Mucosa of rectum (tissue), 2 donors: ENCODE results near the gene ZBTB7C.

Source experiments
- H3K27ac ChIP-seq, 2 donors: one replicate each; pipeline ENCODE4 v1.7.0; 2013; ENCODE audit warnings: inconsistent platforms in 2 of 2, low read depth in 2 of 2, low read length in 2 of 2
- H3K27me3 ChIP-seq, 2 donors: one replicate each; pipeline ENCODE4 v1.7.0; 2013; ENCODE audit warnings: low read length in 2 of 2; ENCODE audit not compliant: control insufficient read depth in 2 of 2, insufficient read depth in 2 of 2
- H3K36me3 ChIP-seq, 2 donors: one replicate each; pipeline ENCODE4 v1.7.0; 2013; ENCODE audit warnings: low read length in 2 of 2; ENCODE audit not compliant: control insufficient read depth in 2 of 2, insufficient read depth in 2 of 2
- H3K4me1 ChIP-seq, 2 donors: one replicate each; pipeline ENCODE4 v1.7.0; 2013; ENCODE audit warnings: low read length in 2 of 2, mild to moderate bottlenecking in 1 of 2; ENCODE audit not compliant: control insufficient read depth in 2 of 2, insufficient read depth in 2 of 2
- H3K4me3 ChIP-seq, 2 donors: one replicate each; pipeline ENCODE4 v1.7.0; 2013; ENCODE audit warnings: low read length in 2 of 2
- H3K9ac ChIP-seq, 2 donors: one replicate each; pipeline ENCODE4 v1.7.0; 2013; ENCODE audit warnings: low read length in 2 of 2, low read depth in 1 of 2, mild to moderate bottlenecking in 1 of 2
- H3K9me3 ChIP-seq, 2 donors: one replicate each; pipeline ENCODE4 v1.7.0; 2013; ENCODE audit warnings: low read length in 2 of 2; ENCODE audit not compliant: control insufficient read depth in 2 of 2
- donor health status: healthy.
- donor health status: Normal muscosa, but diverticular disease.

The ZBTB7C gene

DNA sequence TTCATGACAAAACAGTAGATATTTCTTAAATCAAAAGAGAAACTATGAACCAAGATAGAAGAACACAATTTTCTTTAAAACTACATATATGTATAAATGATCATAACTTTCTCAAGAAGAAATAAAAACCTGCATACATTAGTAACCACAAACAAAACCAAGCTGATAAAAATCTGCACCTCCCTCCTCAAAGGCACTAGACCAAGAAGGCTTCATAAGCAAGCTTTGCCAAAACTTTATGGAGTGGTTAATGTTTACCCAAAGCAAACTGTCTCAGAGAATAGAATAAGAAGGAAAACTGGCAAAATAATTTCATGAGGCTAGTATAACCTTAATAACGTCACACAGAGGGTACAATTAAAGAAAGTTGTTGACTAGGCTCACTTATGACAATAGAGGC is 138.3 kb downstream of the ZBTB7C start:
- H3K36me3 ChIP-seq: no peaks in the 10 kb centered on the region

DNA sequence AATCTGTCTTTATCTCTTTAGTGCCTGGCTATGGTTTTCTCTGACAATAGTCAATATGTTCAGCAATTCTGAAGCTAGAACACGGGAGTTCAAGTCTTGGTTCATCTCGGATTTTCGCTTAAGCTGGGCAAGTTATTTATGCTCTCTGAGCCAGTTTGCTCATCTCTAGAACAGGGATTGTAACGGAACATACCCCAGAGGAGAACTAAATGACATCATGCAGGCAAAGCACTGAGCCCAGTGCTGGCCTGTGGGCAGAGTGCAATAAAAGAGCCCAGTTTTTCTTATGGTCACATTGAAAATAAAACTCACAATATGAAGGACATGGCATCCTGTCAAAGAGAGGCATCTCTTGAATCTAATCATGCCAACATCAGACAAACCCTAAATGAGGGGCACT is 143.9 kb downstream of the ZBTB7C start:
- H3K4me3 ChIP-seq: no peak overlapping the region
- no peaks in the 10 kb centered on the region for H3K9me3 ChIP-seq
- peaks cover 0 to 3% of the 10 kb centered on the region in 2 donors for H3K27me3 ChIP-seq
- no peaks in the 10 kb centered on the region for H3K4me1 ChIP-seq
- H3K27ac ChIP-seq: no peak overlapping the region
- no peaks in the 10 kb centered on the region for H3K36me3 ChIP-seq
- H3K9ac ChIP-seq: no peak overlapping the region

More for the DNA sequence above, 138.3 kb downstream of the ZBTB7C start:
- H3K4me3 ChIP-seq: no peak overlapping the region
- no peaks in the 10 kb centered on the region for H3K27me3 ChIP-seq
- no peaks in the 10 kb centered on the region for H3K9me3 ChIP-seq
- H3K9ac ChIP-seq: no peak overlapping the region
- no peaks in the 10 kb centered on the region for H3K4me1 ChIP-seq
- H3K27ac ChIP-seq: no peak overlapping the region

DNA sequence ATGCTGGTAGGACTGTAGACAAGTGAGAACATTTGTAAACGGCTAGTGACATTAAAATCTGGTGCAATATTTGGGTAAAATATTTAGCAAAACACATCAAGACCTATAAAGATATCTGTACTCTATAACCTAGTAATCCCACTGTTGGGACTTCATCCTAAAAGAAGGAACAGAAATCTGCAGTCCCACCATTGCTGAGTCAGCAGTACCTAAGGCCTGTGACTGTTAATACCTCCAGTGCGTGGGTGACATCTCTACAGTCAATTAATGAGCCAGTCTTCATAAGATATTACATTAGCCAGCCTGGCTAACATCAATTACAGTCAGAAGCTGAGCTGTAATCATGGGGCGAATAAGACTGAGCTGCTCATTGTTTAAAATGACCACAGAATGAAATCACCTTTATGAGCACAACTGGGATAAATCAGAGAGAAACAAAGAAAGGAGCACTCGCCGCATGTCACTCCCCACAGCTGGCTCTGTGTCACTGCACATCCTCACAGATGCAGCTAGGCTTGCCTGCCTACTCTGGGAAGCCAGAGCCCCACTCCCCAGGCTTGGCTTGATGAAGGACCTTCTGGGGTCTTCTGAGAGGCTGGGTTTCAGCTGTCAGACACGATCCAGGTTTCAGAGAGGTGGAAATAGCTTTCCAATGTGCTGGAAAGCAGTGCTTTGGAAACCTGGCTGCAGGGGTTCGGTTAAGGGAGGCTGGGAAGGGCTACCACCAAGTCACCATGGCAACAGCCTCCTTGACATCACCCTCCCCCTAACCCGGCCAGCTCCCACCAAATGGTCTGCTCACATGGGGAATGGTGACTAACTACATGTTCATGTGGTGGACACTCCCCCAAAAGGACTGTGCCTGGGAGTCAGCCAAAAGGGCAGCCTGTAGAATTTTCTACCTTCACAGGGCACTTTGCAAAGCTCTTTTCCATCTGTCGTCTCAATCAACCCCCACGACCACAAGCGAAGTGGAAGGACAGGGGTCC is 145.0 kb downstream of the ZBTB7C start:
- H3K27ac ChIP-seq: no peak overlapping the region
- no peaks in the 10 kb centered on the region for H3K9me3 ChIP-seq
- no peaks in the 10 kb centered on the region for H3K36me3 ChIP-seq
- H3K4me3 ChIP-seq: no peak overlapping the region
- H3K4me1 ChIP-seq: no peaks in the 10 kb centered on the region
- H3K27me3 ChIP-seq: peaks cover 0 to 3% of the 10 kb centered on the region in 2 donors
- H3K9ac ChIP-seq: no peak overlapping the region

DNA sequence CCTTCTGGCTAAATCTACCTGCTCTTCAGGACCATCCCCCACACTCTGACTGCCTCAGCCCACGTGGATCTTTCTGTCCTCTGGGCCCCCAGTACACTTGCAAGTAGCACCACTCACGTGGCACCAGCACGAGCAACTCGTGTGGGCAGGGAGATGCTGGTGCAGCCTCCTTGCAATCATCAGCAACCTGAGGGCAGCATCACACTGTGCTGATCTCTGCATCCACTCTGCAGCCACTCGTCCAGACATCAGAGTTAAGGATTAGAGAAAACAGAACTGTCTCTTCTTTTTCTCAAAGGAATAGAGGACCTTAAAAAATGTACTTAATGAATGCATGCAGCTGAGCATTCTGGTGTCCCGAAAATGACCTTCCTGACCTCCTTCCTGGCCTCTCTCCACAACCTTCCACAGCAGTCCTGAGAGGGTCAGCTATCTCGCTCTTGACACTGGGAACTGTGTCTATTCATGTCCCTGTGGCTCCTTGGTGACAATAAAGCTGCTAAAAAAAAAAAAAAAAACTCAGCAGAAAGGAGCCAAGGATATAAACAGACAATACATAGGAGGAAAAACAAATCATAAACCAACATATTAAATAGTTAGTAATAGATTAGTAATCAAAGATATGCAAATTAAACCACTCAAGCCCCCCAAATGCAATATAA is 145.9 kb downstream of the ZBTB7C start:
- Histone ChIP-seq H3K36me3 (no peaks in the 10 kb centered on the region), H3K27ac (no peak overlapping the region), H3K27me3 (peaks cover 0 to 3% of the 10 kb centered on the region in 2 donors), H3K9me3 (no peaks in the 10 kb centered on the region), H3K4me1 (no peaks in the 10 kb centered on the region), H3K9ac (no peak overlapping the region), H3K4me3 (no peak overlapping the region)

DNA sequence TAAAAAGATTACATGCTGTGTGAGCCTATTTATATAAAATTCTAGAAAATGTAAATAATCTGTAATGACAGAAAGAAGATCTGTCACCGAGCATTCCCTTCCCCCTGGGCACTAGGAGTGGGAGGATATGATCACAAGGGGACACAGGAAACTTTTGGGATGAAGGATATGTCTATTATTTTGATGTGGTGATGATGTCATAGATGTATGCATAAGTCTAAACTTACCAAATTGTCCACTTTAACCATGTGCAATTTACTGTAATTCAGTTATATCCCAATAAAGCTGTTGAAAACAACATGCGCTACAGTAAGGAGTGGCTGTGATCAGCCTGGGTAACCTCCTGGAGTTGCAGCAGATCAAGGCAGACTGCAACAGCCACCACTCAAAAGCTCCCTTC is 148.9 kb downstream of the ZBTB7C start:
- H3K27me3 ChIP-seq: peaks cover 0 to 3% of the 10 kb centered on the region in 2 donors
- no peak overlapping the region for H3K9ac ChIP-seq
- H3K36me3 ChIP-seq: no peaks in the 10 kb centered on the region
- H3K4me3 ChIP-seq: no peak overlapping the region
- H3K4me1 ChIP-seq: no peaks in the 10 kb centered on the region
- no peak overlapping the region for H3K27ac ChIP-seq
- H3K9me3 ChIP-seq: no peaks in the 10 kb centered on the region

DNA sequence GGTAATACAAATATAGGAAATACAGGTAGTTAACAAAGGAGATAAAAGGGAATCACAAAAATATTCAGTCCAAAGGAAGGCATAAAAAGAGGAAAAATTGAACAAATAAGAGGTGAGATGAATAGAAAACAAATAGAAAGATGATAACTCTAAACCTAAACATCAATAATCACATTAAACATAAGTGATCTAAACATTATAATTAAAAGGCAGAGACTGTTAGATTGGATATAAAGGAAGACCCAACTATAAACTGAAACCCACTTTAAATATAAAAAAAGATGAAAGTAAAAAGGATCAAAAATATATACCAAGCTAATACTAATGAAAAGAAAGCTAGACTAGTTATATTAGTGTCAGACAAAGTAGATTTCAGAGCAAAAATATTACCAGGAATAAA is 152.3 kb downstream of the ZBTB7C start:
- no peaks in the 10 kb centered on the region for H3K36me3 ChIP-seq
- H3K27ac ChIP-seq: no peak overlapping the region
- peaks cover 0 to 3% of the 10 kb centered on the region in 2 donors for H3K27me3 ChIP-seq
- no peaks in the 10 kb centered on the region for H3K9me3 ChIP-seq
- no peak overlapping the region for H3K4me3 ChIP-seq
- H3K4me1 ChIP-seq: no peaks in the 10 kb centered on the region
- H3K9ac ChIP-seq: no peak overlapping the region

DNA sequence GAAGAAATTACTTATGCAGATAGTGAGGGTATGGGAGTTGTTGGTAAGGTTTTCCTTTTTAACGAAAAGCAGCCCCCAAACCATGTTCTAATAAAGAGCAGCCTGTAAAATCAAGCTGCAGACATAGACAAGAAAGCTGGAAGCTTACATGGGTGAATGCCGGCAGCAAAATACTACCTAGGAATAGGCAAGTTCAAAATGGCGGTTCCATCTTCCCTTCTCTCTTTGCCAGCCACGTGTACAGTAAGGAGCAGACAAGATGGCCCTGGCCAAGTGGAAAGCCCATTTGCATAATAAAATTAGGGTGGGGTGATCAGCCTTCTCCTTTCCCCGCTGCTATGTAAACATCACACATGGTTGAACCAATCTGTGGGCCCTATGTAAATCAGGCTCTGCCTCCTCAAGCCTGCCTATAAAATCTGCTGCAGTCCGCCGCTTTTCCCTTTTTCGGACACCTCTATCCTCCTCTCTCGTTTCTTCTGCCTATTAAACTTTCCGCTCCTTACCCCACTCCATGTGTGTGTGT is 155.0 kb downstream of the ZBTB7C start:
- Histone ChIP-seq H3K9me3 (no peaks in the 10 kb centered on the region), H3K4me1 (no peaks in the 10 kb centered on the region), H3K27ac (no peak overlapping the region), H3K4me3 (no peak overlapping the region), H3K27me3 (no peaks in the 10 kb centered on the region), H3K9ac (no peak overlapping the region), H3K36me3 (no peaks in the 10 kb centered on the region)

DNA sequence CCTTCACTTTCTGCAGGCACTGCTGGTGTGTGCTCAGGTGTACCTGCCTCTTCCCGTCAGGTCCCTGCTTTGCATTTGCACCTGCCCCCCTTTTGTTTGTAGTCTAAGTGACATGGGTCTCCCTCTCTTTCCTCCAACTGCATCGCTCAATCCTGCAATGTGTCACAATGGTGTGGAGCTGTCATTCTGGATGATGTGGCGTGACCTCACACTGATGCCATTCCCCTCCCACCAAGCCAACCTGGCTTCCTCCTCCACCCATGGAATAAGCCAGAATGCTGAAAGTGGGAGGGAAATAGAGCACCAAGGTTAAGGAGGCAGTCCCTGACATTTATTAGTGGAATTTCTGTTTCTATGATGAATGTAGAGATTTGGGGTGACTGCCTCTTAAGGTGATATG is 156.7 kb downstream of the ZBTB7C start:
- Histone ChIP-seq H3K9me3 (no peaks in the 10 kb centered on the region), H3K4me3 (no peak overlapping the region), H3K36me3 (no peaks in the 10 kb centered on the region)

DNA sequence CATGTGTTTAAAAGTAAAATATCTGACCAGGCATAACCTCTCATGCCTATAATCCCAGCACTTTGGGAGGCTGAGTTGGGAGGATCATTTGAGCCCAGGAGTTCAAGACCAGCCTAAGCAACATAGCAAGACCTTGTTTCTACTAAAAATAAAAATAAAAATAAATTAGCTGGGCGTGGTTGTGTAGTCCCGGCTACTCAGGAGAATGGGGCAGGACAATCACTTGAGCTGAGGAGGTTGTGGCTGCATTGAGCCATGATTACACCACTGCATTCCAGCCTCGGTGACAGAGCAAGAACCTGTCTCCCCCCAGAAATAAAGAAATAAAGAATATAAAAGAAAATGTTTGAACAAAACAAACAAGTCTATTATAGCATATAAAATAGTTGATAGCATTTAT is 158.3 kb downstream of the ZBTB7C start:
- Histone ChIP-seq H3K27me3 (no peaks in the 10 kb centered on the region), H3K9ac (no peak overlapping the region), H3K4me3 (no peak overlapping the region), H3K36me3 (no peaks in the 10 kb centered on the region), H3K4me1 (no peaks in the 10 kb centered on the region), H3K27ac (no peak overlapping the region), H3K9me3 (no peaks in the 10 kb centered on the region)

More for the DNA sequence above, 156.7 kb downstream of the ZBTB7C start:
- Histone ChIP-seq H3K9ac (no peak overlapping the region), H3K4me1 (no peaks in the 10 kb centered on the region), H3K27me3 (no peaks in the 10 kb centered on the region), H3K27ac (no peak overlapping the region)

DNA sequence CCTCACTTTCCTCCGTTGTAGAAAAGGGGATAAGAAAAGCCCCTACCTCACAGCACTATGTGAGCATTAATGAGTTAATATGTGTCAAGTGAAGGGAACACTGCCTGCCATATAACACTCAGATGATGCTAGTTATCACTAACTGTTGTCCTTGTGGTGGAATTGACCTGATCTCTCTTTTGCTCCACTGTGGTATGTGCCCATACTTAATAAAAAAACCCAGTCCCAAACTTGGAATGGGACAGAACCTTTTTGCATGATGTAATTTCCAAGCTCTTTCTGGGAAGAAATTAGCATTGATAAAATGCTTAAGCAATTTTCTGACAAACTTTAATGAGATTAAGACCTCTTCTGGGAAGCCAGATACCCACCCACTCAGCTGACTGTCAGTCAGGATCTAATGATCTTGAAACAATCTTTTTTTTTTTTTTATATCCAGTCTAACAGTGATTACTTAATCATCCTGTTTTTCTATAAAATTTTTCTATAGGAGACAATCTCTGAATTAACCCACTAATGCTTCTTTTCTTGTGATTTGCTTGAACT is 158.7 kb downstream of the ZBTB7C start:
- Histone ChIP-seq H3K4me1 (no peaks in the 10 kb centered on the region), H3K4me3 (no peak overlapping the region), H3K27me3 (no peaks in the 10 kb centered on the region), H3K36me3 (no peaks in the 10 kb centered on the region), H3K27ac (no peak overlapping the region), H3K9me3 (no peaks in the 10 kb centered on the region), H3K9ac (no peak overlapping the region)
